ENCODE results near the gene KRT36. TPM values are rescaled to one million over a fixed set of nuclear protein-coding genes. Genes with fewer than 3 reads are reported as not detected.

KRT36 gene
- total RNA-seq, 4 donors from 2014 or later, result not detected

GRCh38 chr17:41535764-41536481 is 46.2 kb upstream of the KRT36 start:
- DNase-seq (ENCODE audit: low spot score), result no peak
- ATAC-seq (ENCODE audit: low FRiP score), result no peak

DNA sequence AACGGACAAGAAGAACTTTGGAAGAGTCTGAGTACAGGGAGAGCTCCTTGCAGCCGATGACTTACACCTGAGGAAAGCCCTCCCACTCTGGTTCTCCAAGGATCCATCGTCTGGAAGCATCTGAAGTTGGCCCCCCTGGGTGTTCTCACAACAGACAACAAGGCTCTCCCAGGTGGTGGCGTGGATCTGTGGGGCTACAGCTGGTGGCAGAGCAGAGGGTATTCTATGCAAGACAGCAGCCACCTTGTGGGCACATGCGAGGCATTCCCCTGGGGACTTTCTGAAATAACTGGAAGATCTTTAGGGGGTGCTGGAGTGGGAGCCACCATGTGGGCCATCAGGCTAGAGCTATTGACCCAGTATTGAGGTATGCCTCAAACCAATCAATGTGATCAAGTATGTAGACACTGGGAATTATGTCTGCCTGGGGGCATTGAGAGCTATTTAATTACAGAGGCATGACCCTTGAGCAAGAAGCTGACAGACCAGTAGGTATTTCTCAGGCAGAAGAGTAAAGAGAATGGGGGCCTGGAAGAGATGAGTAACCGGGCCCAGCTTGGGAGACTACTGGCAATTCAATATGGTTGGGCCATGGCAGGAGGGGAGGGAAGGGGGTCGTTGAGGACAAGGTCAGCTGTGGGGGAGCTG is 45.3 kb upstream of the KRT36 start:
- DNase-seq (ENCODE audit: low spot score) (no peak), ATAC-seq (ENCODE audit: low FRiP score) (no peak)
- TF ChIP-seq CTCF (IDR thresholded peaks at IDR 0.05), result no peak

More at GRCh38 chr17:41535764-41536481, 46.2 kb upstream of the KRT36 start:
- no peak for TF ChIP-seq CTCF (IDR thresholded peaks at IDR 0.05)

GRCh38 chr17:41533613-41534012 is 43.9 kb upstream of the KRT36 start:
- DNase-seq (ENCODE audit: low spot score), result no peak
- no peak for ATAC-seq (ENCODE audit: low FRiP score)
- TF ChIP-seq CTCF (IDR thresholded peaks at IDR 0.05), result no peak

- DNase-seq (ENCODE audit: low spot score), result no peak
- ATAC-seq (ENCODE audit: low FRiP score), result no peak
- no peak for TF ChIP-seq CTCF (IDR thresholded peaks at IDR 0.05)
Measured at GRCh38 chr17:41532947-41533570, 43.3 kb upstream of the KRT36 start.

DNA sequence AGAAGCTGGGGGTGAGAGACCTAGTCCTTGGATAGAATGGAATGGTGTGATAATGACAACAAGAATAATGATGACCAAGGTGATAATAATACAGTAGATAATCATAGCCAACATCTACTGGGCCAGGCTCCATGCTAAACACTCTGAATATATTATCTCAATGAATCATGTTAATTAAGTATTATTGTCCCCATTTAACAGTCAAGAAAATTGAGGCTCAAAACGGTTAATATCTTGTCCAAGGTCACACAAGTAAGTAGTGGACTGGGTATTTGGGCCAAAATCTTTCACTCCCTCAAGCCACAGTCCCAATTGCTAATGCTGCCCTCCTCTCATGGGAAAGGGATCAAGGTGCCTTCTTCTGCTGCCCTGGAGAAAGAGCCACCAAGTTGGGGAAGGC is 42.3 kb upstream of the KRT36 start:
- no peak for ATAC-seq (ENCODE audit: low FRiP score)
- no peak for TF ChIP-seq CTCF (IDR thresholded peaks at IDR 0.05)
- no peak for DNase-seq (ENCODE audit: low spot score)

- no peak for TF ChIP-seq CTCF (IDR thresholded peaks at IDR 0.05)
- ATAC-seq (ENCODE audit: low FRiP score) (peak; percentile 81), DNase-seq (ENCODE audit: low spot score) (peak; percentile 44)
Measured at GRCh38 chr17:41530062-41531048, 40.6 kb upstream of the KRT36 start.

All from omental fat pad (tissue), 4 donors.